PC-9 (cell line): Measurements from ENCODE around the gene ITGAV. TPM values are rescaled to one million over a fixed set of nuclear protein-coding genes. Genes with fewer than 3 reads are reported as not detected.

Experiments used
- BruUV-seq: library from RNA; stranded (reverse); fragments of 400-500 nt; replicated peaks from 2 replicates; lab custom pipeline; 2021; lab: Mats Ljungman, UMichigan
- CTCF ChIA-PET: fragments of 300-600 bp; sonication (Branson Sonifier 250); formaldehyde crosslinking; loops from one replicate; lab custom pipeline; 2022; ENCODE audit warnings: antibody characterized with exemption; lab: Charles Lee
- POLR2A ChIA-PET: fragments of 300-600 bp; sonication (Branson Sonifier 250); formaldehyde crosslinking; loops from one replicate; lab custom pipeline; 2022; ENCODE audit warnings: antibody characterized with exemption; ENCODE audit not compliant: unreplicated experiment; lab: Charles Lee
- DNase-seq, 2 experiments: peaks; one replicate each; pipeline versions ENCODE4 v3.0.0 to v3.0.0-alpha.2; 2015 to 2022; ENCODE audit warnings: mixed read lengths in 1 of 2
- H2AFZ ChIP-seq: fragments of 200-600 bp; sonication (generic); 2 replicates; pipeline ENCODE4 v1.8.1; 2017; ENCODE audit warnings: antibody characterized with exemption
- H3F3A ChIP-seq: fragments of 200-600 bp; sonication (generic); 2 replicates; pipeline ENCODE4 v1.8.1; 2017; ENCODE audit warnings: antibody characterized with exemption, mild to moderate bottlenecking, low read depth; ENCODE audit not compliant: insufficient read depth
- H3K27ac ChIP-seq: fragments of 200-600 bp; sonication (generic); 2 replicates; pipeline ENCODE4 v1.6.1; 2016; ENCODE audit warnings: mixed run types
- H3K27me3 ChIP-seq: fragments of 200-600 bp; sonication (generic); 2 replicates; pipeline ENCODE4 v1.6.1; 2016; ENCODE audit warnings: low read depth, mixed run types; ENCODE audit not compliant: insufficient read depth
- H3K36me3 ChIP-seq: fragments of 200-600 bp; sonication (generic); 2 replicates; pipeline ENCODE4 v1.6.1; 2016; ENCODE audit warnings: low read depth, mixed run types
- H3K4me1 ChIP-seq: fragments of 200-600 bp; sonication (generic); replicated peaks from 2 replicates; pipeline ENCODE4 v1.6.1; 2016; ENCODE audit warnings: mixed run types; ENCODE audit not compliant: insufficient read depth
- H3K4me2 ChIP-seq: fragments of 200-600 bp; sonication (generic); 2 replicates; pipeline ENCODE4 v1.6.1; 2017; ENCODE audit warnings: mixed run types
- H3K4me3 ChIP-seq: fragments of 200-600 bp; sonication (generic); 2 replicates; pipeline ENCODE4 v1.6.1; 2016; ENCODE audit warnings: mixed run types
- H3K79me2 ChIP-seq: fragments of 200-600 bp; sonication (generic); 2 replicates; pipeline ENCODE4 v1.6.1; 2017; ENCODE audit warnings: low read depth, mixed run types
- H3K9me2 ChIP-seq: fragments of 200-600 bp; sonication (generic); 2 replicates; pipeline ENCODE4 v1.8.1; 2017; ENCODE audit warnings: mild to moderate bottlenecking; ENCODE audit not compliant: insufficient read depth
- H3K9me3 ChIP-seq: fragments of 200-600 bp; sonication (generic); 2 replicates; pipeline ENCODE4 v1.8.1; 2016; ENCODE audit warnings: low read depth; ENCODE audit not compliant: insufficient read depth
- H4K20me1 ChIP-seq: fragments of 200-600 bp; sonication (generic); 2 replicates; pipeline ENCODE4 v1.8.1; 2017; ENCODE audit not compliant: insufficient read depth
- CTCF ChIP-seq: fragments of 200-600 bp; sonication (generic); conservative IDR thresholded peaks from 2 replicates; pipeline ENCODE4 v1.6.1; 2017; ENCODE audit warnings: mixed run types, antibody characterized with exemption, mild to moderate bottlenecking, moderate library complexity
- EZH2 ChIP-seq: fragments of 200-600 bp; sonication (generic); IDR thresholded peaks from 2 replicates; pipeline ENCODE4 v1.8.0; 2017; ENCODE audit warnings: antibody characterized with exemption, low read depth
- intact Hi-C: fragments of 100-400 bp; cut with micrococcal nuclease; formaldehyde crosslinking; loops from one replicate; pipeline ENCODE4 v1.10.0; 2022; ENCODE audit not compliant: unreplicated experiment
- total RNA-seq: library from RNA; stranded (reverse); gene quantifications from 2 replicates; pipeline ENCODE4 v1.2.3, GENCODE V29; 2021

Gene ITGAV
- total RNA-seq, 1 experiment from 2014 or later, result 28.0 TPM

- no peaks in the 10 kb centered on the region for H3F3A ChIP-seq
- no peaks in the 10 kb centered on the region for H3K9me2 ChIP-seq
- no peaks in the 10 kb centered on the region for H3K79me2 ChIP-seq
- no peaks in the 10 kb centered on the region for H3K27me3 ChIP-seq
- intact Hi-C loops, result no loop called here
- DNase-seq, result no peak
- no peak overlapping the region for H2AFZ ChIP-seq
- H3K4me3 ChIP-seq, result no peak overlapping the region
- ChIA-PET POLR2A (no interaction called here), CTCF (no interaction called here)
- no peaks in the 10 kb centered on the region for H3K9me3 ChIP-seq
- TF ChIP-seq CTCF, result no peak
- TF ChIP-seq EZH2, result no peak
- no TSS peak for BruUV-seq
- H3K27ac ChIP-seq, result no peak overlapping the region
- H3K36me3 ChIP-seq, result no peaks in the 10 kb centered on the region
- no peaks in the 10 kb centered on the region for H4K20me1 ChIP-seq
- H3K4me2 ChIP-seq, result no peak overlapping the region
- no peaks in the 10 kb centered on the region for H3K4me1 ChIP-seq
Measured at GRCh38 chr2:186725783-186726182, 135.9 kb downstream of the ITGAV start.

GRCh38 chr2:186726938-186727337 is 137.1 kb downstream of the ITGAV start:
- Histone ChIP-seq H2AFZ (no peak overlapping the region), H3K4me3 (no peak overlapping the region), H3K27ac (no peak overlapping the region), H3K4me2 (no peak overlapping the region), H3F3A (no peaks in the 10 kb centered on the region), H3K9me3 (no peaks in the 10 kb centered on the region), H3K4me1 (no peaks in the 10 kb centered on the region), H3K36me3 (no peaks in the 10 kb centered on the region), H4K20me1 (no peaks in the 10 kb centered on the region), H3K9me2 (no peaks in the 10 kb centered on the region), H3K27me3 (no peaks in the 10 kb centered on the region), H3K79me2 (no peaks in the 10 kb centered on the region)
- DNase-seq, result no peak
- CTCF ChIA-PET, result no interaction called here
- intact Hi-C loops, result no loop called here
- no TSS peak for BruUV-seq
- TF ChIP-seq CTCF, result no peak
- no peak for TF ChIP-seq EZH2
- POLR2A ChIA-PET, result no interaction called here

- Histone ChIP-seq H3K27me3 (no peaks in the 10 kb centered on the region), H3K36me3 (no peaks in the 10 kb centered on the region), H4K20me1 (no peaks in the 10 kb centered on the region), H3K27ac (no peak overlapping the region), H3K4me3 (no peak overlapping the region), H3F3A (no peaks in the 10 kb centered on the region), H3K4me1 (no peaks in the 10 kb centered on the region), H3K9me2 (no peaks in the 10 kb centered on the region), H2AFZ (no peak overlapping the region), H3K9me3 (no peaks in the 10 kb centered on the region), H3K79me2 (no peaks in the 10 kb centered on the region), H3K4me2 (no peak overlapping the region)
- CTCF ChIA-PET, result interaction anchor here (0.7 kb wide), 1 partner anchor 1806 kb away, joined by 3 read pairs; no protein-coding TSS in a partner anchor
- TF ChIP-seq CTCF, result no peak
- TF ChIP-seq EZH2, result no peak
- BruUV-seq, result no TSS peak
- POLR2A ChIA-PET, result no interaction called here
- intact Hi-C loops, result no loop called here
- DNase-seq, result no peak
Measured at GRCh38 chr2:186728631-186729030, 138.8 kb downstream of the ITGAV start.

Other genes with a start within 250 kb of the ITGAV start
- 35.2 and 42.5 TPM in 2 replicates for gene ZC3H15, start 103.8 kb upstream of the ITGAV start, total RNA-seq
- 6.1 and 7.3 TPM in 2 replicates for gene FAM171B, start 104.0 kb downstream of the ITGAV start, total RNA-seq